HepG2 (cell line): Measurements from ENCODE around the gene SIK3. TPM values are rescaled to one million over a fixed set of nuclear protein-coding genes. Genes with fewer than 3 reads are reported as not detected.

Source experiments
- KAT7 ChIP-seq: IDR thresholded peaks from 2 replicates; pipeline ENCODE4 v1.6.1; 2018; ENCODE audit warnings: borderline replicate concordance, missing compliant biosample characterization
- ZNF407 ChIP-seq: sonication (generic); formaldehyde crosslinking; IDR thresholded peaks from one replicate; pipeline ENCODE4 v1.5.1; 2020; ENCODE audit warnings: mild to moderate bottlenecking, missing genetic modification reagents; ENCODE audit errors: not compliant biosample characterization
- ZNF441 ChIP-seq: sonication (generic); formaldehyde crosslinking; IDR thresholded peaks from 2 replicates; pipeline ENCODE4 v1.7.0; 2021; ENCODE audit warnings: missing genetic modification reagents, borderline replicate concordance
- polyA plus RNA-seq, 8 experiments: library from polyadenylated mRNA; depleted of rRNA in 3 of 8; stranded (reverse) in 7 of 8; unstranded in 1 of 8; fragments of >200 nt; fragmentation: Illumina TruSeq in 4 of 8; extraction: Trizol in 4 of 8; gene quantifications; 2 replicates each; pipeline versions ENCODE4 v1.2.1 to v1.2.3, GENCODE V29; 2011 to 2016; ENCODE audit warnings: low read depth in 4 of 8, missing spikeins in 1 of 8, mixed read lengths in 1 of 8; ENCODE audit not compliant: insufficient read depth in 1 of 8
- total RNA-seq, 5 experiments: library from RNA; depleted of rRNA; stranded (reverse); fragments of >200 nt; fragmentation: Illumina TruSeq; extraction: Trizol; gene quantifications; 2 replicates each; pipeline ENCODE4 v1.2.3, GENCODE V29; 2016; ENCODE audit warnings: low read depth in 1 of 5
- TF ChIP-seq, protein P1 (sequence below), 2 experiments: sonication (generic) in 1 of 2; formaldehyde crosslinking in 1 of 2; IDR thresholded peaks; 2 replicates each; pipeline versions ENCODE4 v1.6.1 to v1.9.0; 2014 to 2022; ENCODE audit warnings: antibody characterized with exemption in 1 of 2, borderline replicate concordance in 1 of 2, inconsistent platforms in 1 of 2, low read depth in 1 of 2, missing genetic modification reagents in 1 of 2

The SIK3 gene
- total and polyA plus RNA-seq, 2 of the 13 experiments (the other 11 are each of a cell fraction or from before 2014, with no cell fraction given) = 5.7 to 9.8 TPM

- TF ChIP-seq ZNF407 (CRISPR knock-in tag) = no peak
- TF ChIP-seq KAT7 = no peak
- TF ChIP-seq, protein P1, sequence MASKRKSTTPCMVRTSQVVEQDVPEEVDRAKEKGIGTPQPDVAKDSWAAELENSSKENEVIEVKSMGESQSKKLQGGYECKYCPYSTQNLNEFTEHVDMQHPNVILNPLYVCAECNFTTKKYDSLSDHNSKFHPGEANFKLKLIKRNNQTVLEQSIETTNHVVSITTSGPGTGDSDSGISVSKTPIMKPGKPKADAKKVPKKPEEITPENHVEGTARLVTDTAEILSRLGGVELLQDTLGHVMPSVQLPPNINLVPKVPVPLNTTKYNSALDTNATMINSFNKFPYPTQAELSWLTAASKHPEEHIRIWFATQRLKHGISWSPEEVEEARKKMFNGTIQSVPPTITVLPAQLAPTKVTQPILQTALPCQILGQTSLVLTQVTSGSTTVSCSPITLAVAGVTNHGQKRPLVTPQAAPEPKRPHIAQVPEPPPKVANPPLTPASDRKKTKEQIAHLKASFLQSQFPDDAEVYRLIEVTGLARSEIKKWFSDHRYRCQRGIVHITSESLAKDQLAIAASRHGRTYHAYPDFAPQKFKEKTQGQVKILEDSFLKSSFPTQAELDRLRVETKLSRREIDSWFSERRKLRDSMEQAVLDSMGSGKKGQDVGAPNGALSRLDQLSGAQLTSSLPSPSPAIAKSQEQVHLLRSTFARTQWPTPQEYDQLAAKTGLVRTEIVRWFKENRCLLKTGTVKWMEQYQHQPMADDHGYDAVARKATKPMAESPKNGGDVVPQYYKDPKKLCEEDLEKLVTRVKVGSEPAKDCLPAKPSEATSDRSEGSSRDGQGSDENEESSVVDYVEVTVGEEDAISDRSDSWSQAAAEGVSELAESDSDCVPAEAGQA (IDR thresholded peaks at IDR 0.05; ENCODE audit: low read depth) = no peak
- TF ChIP-seq, protein P1 (CRISPR knock-in tag; IDR thresholded peaks at IDR 0.05; ENCODE audit: borderline replicate concordance) = no peak
- TF ChIP-seq ZNF441 (CRISPR knock-in tag) = no peak
Measured at GRCh38 chr11:117080370-117080769, 17.9 kb downstream of the SIK3 start (continued).
